Iris pigment epithelial cell (primary cell): ENCODE data around the gene ALAS2.
"Not testable (repeated sequence)": the region's sequence is repeated elsewhere in the genome, so short reads cannot be mapped to it uniquely, and the experiment has no call there.

Experiments
- DNase-seq: peaks from one replicate; pipeline ENCODE4 v3.0.0-alpha.2; 2011; ENCODE audit warnings: low read depth

The ALAS2 gene

GRCh38 chrX:55030271-55031205 lies at the start of gene ALAS2:
TSS of gene ALAS2 (minus strand) at chrX:55030977. CDS start at chrX:55026000, 4,977 bp downstream.
- DNase-seq, result no peak

GRCh38 chrX:55074851-55075467 lies 44.2 kb upstream of the ALAS2 start, which contains the start of gene PAGE2B:
TSS of gene PAGE2B (plus strand) at chrX:55075030. CDS start at chrX:55076042, 1,012 bp downstream.
- DNase-seq, result no peak

DNA sequence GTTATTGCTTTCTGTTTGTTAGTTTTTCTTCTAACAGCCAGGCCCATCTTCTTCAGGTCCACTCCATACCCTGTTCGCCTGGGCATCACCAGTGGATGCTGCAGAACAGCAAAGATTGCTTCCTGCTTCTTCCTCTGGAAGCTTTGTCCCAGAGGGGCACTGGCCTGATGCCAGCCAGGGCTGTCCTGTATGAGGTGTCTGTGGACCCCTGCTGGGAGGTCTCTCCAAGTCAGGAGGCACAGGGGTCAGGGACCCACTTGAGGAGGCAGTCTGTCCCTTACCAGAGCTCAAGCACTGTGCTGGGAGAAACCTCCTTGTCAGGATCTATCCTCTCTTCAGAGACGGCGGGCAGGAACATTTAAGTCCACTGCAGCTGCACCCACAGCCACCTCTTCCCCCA lies 41.5 kb upstream of the ALAS2 start:
- no peak for DNase-seq

- DNase-seq, result not testable (repeated sequence)
These were observed 36.4 kb upstream of the ALAS2 start for GRCh38 chrX:55067180-55067579.

- peak; percentile 34 for DNase-seq
These were observed 27.0 kb upstream of the ALAS2 start for GRCh38 chrX:55057675-55058249.

DNA sequence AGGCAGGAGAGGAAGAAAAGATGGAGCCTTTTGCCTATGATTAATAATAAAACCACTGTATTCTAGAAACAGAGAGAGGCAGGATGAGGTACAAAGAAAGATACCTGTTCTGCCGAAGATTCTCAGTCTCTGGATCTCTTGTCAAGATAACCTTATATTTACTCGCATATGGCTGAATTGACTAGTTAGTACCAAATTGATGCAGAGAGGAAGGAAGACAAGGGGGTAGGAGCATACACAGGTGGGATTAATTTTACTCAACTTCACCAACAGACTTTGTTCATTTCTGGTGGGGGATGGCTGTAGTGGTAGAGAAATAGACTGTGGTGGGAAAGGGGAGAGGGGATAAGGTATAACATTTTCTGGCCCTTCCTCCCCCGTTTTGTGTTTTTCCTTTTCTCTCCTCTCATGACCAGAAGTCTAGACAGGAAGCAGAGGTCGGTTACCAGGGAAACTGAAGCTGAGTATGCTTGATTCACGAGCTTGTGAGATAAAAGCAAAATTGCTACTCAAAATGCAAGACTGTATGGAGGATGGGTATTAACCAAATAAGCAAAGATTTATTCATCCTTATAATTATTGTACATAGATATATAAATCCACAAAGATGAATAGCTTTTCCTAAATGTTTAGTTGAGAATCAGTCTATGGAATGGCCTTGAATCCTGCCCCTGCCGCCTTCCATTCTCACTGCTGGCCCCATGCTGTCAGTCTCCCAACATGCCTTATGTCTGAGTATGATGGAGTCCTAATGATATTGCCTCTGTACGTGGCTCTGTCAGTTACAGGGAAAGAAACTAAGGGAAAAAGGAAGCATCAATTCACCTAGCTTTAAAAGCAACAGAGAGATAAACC lies 26.3 kb upstream of the ALAS2 start:
- peak; percentile 67 for DNase-seq

DNA sequence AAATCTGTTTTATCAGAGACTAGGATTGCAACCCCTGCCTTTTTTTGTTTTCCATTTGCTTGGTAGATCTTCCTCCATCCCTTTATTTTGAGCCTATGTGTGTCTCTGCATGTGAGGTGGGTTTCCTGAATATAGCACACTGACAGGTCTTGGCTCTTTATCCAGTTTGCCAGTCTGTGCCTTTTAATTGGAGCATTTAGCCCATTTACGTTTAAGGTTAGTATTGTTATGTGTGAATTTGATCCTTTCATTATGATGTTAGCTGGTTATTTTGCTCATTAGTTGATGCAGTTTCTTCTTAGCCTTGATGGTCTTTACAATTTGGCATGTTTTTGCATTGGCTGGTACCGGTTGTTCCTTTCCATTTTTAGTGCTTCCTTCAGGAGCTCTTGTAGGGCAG lies 19.8 kb upstream of the ALAS2 start:
- DNase-seq, result not testable (repeated sequence)

- no peak for DNase-seq
These were observed 10.7 kb upstream of the ALAS2 start for GRCh38 chrX:55041514-55041913.

DNA sequence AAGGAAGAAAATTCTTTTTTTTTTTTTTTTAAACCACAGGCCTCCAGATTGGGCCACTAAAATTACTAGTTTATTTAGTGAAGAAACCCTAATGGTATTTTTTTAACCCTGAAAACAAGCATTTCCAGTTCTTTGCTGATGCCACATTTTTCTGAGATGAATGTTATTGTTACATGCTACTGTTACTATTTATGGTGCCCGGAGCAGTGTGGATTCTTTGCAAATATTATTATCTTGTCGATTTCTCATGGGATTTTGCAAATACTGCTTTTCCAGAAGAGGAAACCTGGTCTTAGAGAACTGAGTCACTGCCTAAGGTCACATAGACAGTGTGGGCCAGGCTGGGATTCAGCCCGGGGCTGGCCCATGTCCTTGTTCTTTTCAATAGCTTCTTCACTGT lies 8.7 kb upstream of the ALAS2 start:
- no peak for DNase-seq

- DNase-seq, result no peak
These were observed 2.7 kb upstream of the ALAS2 start for GRCh38 chrX:55033429-55033828.

DNA sequence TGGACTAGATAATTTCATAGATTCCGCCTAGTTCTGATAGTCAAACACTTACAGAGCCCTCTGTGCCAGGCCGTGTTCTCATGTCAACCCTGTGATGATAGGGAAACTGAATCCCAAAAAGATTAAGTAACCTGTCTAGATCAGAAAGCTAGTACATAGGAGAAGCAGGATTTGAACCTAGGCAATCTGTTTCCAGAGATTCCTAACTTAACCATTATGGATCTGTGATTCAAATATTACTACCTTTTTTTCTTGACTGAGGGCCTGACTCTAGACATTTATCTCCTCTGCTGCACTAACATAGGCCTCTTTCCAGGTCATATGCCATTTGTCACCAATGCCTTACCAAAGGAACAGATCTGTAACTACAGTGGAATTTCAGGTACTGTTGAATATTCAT lies 1.5 kb downstream of the ALAS2 start:
- no peak for DNase-seq

DNA sequence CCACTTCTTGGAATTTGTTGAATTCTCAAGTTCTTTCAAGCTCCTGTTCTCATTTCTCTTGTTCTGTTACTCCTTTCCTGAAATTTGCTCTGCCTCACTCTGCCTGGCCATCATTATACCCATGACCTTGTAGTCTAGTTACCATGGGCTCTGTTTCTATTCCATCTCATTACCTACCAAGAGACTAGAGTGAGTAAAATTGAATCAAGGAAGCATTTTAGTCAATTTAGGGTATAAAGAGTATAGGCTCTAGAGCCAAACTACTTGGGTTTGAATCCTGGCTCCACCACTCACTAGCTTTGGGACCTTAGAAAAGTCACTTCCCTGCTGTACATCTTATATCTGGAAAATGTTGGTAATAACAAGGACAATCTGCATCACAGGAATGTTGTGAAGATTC lies 2.2 kb downstream of the ALAS2 start:
- DNase-seq, result no peak

GRCh38 chrX:55028040-55028439 lies 2.7 kb downstream of the ALAS2 start:
- DNase-seq, result no peak

DNA sequence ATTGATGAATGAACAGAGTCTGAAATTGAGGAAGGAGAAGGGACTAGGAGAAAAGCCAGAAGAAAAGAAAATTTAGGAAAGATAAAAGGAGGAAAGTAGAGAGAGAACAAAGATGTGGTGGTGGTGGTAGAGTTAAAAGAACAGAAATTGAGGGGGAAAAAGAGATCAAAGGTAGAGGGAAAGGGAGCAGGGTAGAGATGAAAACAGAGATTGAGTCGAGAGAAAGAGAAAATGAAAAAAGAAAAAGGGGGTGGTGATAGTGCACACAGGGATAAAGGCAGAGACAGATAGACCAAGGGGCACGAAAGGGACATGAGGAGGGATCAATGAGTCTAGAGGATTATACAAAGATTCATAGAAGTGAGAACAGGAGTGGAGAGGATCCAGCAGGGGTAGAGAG lies 3.9 kb downstream of the ALAS2 start:
- no peak for DNase-seq

DNA sequence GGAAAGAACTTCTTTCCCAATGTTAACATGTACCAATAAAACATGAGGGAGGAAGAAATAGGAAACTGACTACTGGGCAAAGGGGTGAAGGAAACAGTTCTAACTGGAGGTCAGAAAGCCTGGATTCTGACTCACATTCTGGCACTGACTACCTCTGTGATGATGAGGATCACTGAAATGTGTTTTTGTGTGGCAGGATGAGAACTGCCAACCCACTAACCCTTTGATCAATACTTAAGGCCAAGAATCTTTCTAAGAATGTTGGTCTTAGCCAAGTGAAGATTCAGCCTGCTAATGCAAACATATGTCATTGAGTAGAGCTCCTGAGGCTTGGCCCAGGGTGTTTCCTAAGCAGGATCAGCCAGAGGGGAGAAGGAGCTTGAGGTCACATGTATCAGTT lies 4.6 kb downstream of the ALAS2 start:
- DNase-seq, result no peak

- no peak for DNase-seq
These were observed 15.9 kb downstream of the ALAS2 start for GRCh38 chrX:55014897-55015299.

- DNase-seq, result no peak
These were observed 19.5 kb downstream of the ALAS2 start for GRCh38 chrX:55011294-55011693.

- DNase-seq, result peak; percentile 10
These were observed 22.0 kb downstream of the ALAS2 start for GRCh38 chrX:55008571-55009358.

DNA sequence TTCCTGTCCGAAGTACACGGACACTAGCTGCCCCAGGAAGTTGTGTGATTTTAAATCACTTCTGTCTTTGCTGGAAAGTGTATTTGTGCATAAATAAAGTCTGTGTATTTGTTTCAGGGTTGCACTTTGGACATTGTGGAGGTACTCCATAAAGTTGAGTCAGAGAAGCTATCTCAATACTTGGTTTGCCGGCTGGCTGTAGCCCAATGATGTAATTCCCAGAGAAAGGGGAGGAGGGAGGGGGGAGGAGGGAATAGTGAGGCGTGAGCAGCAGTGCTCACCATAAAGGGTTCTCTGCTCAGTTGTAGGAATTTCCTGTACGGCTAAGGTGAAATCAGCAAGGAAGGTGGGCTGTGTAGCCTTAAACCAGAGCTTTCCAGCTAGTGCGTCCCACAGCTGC lies 23.1 kb downstream of the ALAS2 start:
- DNase-seq, result peak; percentile 66

GRCh38 chrX:55006827-55007621 lies 23.8 kb downstream of the ALAS2 start:
- no peak for DNase-seq
